Measurements from ENCODE around the gene CNTFR.

CNTFR gene

DNA sequence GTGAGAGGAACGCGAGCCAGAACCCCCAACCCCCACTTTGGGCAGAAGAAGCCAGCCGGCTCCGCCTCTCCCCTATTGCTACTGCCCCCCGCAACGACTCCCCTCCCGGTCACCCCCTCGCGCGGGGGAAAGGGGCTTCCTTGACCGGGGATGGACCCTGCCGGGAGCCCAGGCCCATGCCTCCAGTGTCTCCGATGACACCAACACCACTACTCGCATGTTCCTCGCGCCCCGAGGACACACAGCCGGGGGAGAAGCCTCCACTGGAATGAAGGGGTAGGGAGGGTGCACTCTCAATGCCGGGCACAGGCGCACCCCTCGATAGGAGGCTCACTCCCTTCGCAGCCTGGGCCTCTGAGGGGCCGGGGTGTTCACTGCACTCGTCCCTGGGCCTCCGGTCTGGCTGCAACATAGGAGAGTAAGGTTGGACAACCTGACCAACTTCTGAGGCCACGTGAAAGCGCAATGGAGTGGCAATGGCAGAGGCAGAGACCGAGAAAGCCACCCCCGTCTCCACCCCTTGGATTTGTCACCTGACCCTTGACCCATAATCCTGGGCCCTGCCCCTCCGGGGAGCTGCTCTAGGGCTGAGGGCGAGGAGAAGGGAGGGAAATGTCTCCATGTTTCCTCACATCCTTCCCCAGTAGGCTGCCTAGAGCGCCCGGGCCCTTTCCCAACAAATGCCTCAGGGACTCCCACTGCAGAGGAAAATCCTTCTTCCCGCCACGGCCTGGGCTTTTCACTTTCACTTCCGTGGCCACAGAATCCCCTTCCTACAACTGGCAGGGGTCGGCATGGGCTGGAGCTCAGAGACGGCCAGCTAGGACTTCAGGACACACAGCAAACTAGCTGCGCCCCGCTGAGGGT is 1.1 kb upstream of the CNTFR start:
- DNase-seq: no peak

- DNase-seq: no peak
Observed at GRCh38 chr9:34588671-34589635, 571 bp downstream of the CNTFR start.

- no peak for DNase-seq
Observed at GRCh38 chr9:34587271-34587670, 2.3 kb downstream of the CNTFR start.

DNA sequence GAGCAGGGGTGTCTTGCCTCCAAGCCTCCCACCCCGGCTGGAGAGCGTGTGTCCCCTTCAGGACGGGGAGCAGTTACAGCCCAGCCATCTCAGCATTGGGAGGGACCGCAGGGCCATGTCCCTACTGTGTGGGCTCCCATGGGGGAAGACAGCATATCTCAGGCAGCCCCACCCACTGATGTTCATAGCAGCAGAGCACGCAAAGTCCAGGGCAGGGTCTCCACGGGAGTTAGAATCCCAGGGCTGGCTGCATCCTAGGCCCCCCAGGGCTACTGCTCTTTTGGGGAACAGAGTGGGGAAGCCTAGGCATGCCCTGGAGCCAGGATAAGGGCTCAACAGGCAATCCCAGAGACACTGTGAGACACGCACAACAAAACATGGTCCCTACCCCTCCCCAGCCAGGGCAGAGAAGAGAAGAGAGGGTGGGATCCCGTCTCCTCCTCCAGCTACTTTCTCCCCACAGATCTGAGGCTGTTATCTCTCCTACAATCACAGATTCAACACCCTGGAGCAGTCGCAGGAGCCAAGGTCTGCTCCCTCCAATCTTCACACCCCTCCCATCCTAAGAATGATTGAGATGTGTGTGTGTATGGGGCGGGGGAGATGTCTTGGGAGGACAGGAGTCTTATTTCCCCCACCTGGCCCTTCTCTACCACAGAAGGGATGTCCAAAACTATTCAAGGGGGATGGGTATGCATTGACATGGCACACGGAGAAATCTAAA is 3.4 kb downstream of the CNTFR start:
- DNase-seq: no peak

DNA sequence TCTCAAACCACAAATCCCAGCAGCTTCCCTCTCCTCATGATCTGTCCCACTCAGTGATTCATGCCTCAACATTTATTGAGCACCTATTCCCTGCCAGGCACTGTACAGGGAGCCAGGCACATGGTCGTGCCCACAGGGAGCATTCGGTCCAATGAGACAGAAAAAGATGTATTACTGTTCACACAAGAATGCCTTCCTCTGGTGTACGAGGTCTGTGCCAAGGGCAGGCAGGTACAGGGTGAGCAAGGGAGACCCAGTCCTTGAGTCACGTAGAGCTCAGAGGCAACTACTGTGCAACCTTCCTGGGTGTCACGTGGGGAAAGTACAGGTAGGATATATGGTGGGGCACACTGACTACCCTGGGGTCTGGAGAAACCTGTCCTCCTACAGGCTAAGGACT is 4.6 kb downstream of the CNTFR start:
- DNase-seq: no peak

DNA sequence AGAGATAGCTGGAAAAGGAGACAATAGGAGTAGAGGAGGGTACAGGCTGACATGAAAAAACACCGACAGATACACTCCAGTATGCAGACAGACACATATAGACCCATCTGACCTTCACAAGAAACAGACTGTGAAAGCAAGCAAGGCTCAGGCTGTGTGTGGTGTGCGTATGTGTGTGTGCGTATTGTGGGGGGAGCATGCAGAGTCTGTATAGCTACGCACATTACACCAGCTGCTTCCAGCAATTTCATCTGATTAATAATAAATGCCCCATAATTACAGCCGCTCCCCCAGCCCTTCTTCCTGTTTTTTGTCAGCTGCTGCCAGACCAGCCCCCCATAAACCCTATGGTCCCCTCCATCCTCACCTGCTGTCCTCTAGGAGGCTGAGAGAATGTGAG is 6.7 kb downstream of the CNTFR start:
- no peak for DNase-seq

DNA sequence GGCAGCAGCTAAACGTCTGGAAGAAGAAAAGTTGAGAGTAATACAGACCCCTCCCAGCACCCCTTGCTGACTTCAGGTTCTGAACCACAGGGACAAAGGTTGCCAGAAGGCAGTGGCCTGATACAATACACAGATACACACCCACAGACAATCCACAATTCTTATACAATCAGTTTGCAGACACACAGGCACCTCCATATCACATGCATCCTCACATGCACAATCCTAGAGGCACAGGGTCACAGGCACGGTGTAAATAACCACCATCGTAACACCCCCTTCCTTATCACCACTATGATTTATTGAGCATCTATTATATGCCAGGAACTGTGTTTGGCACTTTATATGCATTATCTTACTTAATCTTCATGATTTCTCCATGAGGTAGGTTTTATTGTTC is 8.2 kb downstream of the CNTFR start:
- DNase-seq: no peak

- no peak for DNase-seq
Observed at GRCh38 chr9:34580358-34580757, 9.2 kb downstream of the CNTFR start.

- no peak for DNase-seq
Observed at GRCh38 chr9:34579808-34580163, 9.7 kb downstream of the CNTFR start.

DNA sequence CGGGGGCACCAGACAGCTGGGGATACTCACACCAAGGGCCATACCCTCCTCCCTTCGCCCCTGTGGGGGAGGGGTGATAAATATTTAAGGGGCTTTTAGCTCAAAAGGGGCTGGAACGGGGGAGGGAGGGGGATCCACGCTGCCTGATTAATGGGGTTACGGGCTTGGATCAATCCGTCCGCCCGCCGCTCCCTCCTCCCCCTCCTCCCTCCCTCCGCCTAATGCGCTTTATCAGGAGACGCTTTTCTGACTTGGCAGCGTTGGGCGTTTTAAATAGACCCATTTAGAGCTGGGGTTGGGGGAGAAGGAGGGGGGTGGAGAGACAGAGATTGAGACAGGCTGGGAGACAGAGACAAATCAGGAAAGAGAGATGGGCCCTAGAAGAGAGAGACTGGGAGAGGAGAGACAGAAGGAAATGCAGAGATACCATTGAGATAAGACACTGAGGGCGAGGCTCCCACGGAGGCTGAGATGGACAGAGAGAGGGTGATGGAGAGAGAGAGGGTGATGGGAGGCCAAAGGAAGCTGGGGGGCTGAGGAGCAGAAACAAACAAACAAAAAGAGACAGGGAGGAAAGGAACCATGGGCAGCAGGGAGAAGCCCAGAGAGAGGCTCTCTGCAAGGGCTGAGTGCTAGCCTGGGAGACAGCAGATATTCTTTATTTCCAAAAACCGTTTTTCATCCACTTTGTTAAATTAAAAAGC is 10.3 kb downstream of the CNTFR start:
- no peak for DNase-seq

GRCh38 chr9:34578241-34579103 is 11.1 kb downstream of the CNTFR start:
- no peak for DNase-seq

GRCh38 chr9:34577400-34578240 is 11.9 kb downstream of the CNTFR start:
- no peak for DNase-seq

DNA sequence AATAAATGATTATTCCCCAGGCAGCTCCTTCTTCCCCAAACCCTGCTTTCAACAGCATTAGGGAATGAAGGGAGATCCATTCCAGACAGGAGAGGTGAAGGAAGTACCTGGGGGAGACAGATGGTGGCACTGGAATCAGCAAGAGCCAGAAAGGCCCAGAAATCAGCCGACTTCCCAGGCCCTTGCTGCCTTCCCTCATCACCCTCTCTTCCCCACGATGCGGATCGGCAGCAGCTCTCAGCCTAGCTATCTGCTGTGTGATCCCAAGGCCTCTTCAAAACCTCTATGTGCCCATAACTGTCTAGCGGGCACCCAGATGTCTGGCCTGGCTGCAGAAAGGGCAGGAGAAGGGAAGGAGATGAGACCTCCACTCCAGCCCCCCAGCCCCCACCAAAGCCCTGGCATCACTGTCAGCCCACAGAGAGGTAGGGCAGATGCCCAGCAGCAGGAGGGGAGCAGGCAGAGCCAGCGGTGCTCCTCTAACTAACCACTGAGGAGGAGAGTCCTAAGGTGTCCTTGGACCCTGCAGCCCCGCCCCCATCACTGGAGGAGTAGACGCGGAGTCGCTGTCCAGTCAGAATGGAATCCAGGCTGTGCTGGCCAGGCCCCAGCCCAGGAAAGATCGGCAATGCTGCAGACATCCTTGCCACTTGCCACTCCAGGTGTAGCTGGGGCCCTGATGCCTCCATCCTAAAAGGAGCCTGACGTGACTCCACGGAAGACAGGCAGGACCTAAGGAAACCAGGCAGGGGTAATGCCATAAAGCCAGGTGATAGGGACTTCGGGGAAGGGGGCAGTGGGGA is 12.7 kb downstream of the CNTFR start:
- no peak for DNase-seq

- no peak for DNase-seq
Observed at GRCh38 chr9:34575862-34576596, 13.5 kb downstream of the CNTFR start.

GRCh38 chr9:34575241-34575640 is 14.3 kb downstream of the CNTFR start:
- DNase-seq: no peak

- no peak for DNase-seq
Observed at GRCh38 chr9:34574571-34574970, 15.0 kb downstream of the CNTFR start.

GRCh38 chr9:34573599-34574325 is 15.8 kb downstream of the CNTFR start:
- no peak for DNase-seq

DNA sequence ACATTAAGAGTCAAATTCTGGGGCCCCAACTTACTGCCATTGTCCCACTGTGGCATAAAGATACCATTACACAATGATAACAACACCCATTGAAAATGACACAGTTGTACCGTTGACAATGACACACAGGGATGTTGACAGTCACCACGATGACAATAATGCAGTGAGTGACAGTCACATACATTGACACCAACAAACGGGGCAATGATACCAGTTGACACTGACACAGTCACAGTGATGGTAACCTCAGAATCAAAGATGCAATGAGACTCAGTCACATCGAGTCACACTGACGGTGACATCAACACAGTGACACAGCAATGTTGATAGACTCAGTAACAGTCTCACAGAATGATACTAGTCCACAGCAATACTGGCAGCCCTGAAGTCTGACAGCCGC is 16.9 kb downstream of the CNTFR start:
- DNase-seq: no peak
